Measurements from ENCODE around the gene MADD. TPM values are rescaled to one million over a fixed set of nuclear protein-coding genes. Genes with fewer than 3 reads are reported as not detected.

The MADD gene
- total RNA-seq, 1 experiment from 2014 or later: 41.0 TPM

GRCh38 chr11:47378010-47378835, 108.3 kb downstream of the MADD start, which contains the start of gene SPI1:
Gene SPI1 (minus strand): TSS chr11:47378547. CDS start chr11:47378353, 194 bp downstream.
- no peak within 1 kb of the TSS for H4K8ac ChIP-seq (replicated peaks; ENCODE audit: insufficient read length, low read depth, low read length)
- H3K27ac ChIP-seq (ENCODE audit: insufficient read length, low read depth, low read length): no peak within 1 kb of the TSS
- no peak within 1 kb of the TSS for H3K9ac ChIP-seq (ENCODE audit: extremely low read depth, insufficient read length, low read length)
- Mint-ChIP-seq H3K4me1 (peaks cover 3 to 4% of the 10 kb centered on the region in 2 experiments; a peak in 3 of 4 replicates), H3K9me3 (no peaks in the 10 kb centered on the region), H3K4me3 (no peak within 1 kb of the TSS; a peak in 1 of 5 replicates), H3K27ac (peak within 1 kb of the TSS in 2 of 3 experiments; percentile 28 to 88; a peak in 3 of 7 replicates), H3K27me3 (ENCODE audit: low read depth) (peaks cover 2% of the 10 kb centered on the region), H3K36me3 (ENCODE audit: insufficient read depth in 1 of 3, low read depth in 3 of 3) (no peaks in the 10 kb centered on the region)
- no peaks in the 10 kb centered on the region for H3K79me2 ChIP-seq (ENCODE audit: insufficient read depth, low read length)
- WGBS (ENCODE audit: extremely low coverage, insufficient read length, low lambda C conversion rate): no CpG with 5 or more reads among the region's 31 CpGs
- H4K20me1 ChIP-seq (ENCODE audit: control insufficient read depth, insufficient read depth, insufficient read length): no peaks in the 10 kb centered on the region
- no peaks in the 10 kb centered on the region for H3K27me3 ChIP-seq (ENCODE audit: insufficient read depth, low read length)
- H2BK5ac ChIP-seq (ENCODE audit: insufficient read length, low read length): no peak within 1 kb of the TSS
- DNase-seq: no peak
- no peaks in the 10 kb centered on the region for H3K4me1 ChIP-seq (ENCODE audit: insufficient read depth, low read length)
- no peaks in the 10 kb centered on the region for H3K23me2 ChIP-seq (ENCODE audit: insufficient read length, low read depth, low read length, poor library complexity, severe bottlenecking)
- no peak within 1 kb of the TSS for H3K4ac ChIP-seq (ENCODE audit: low read depth, low read length)
- no peak within 1 kb of the TSS for H3K4me2 ChIP-seq (ENCODE audit: insufficient read depth, insufficient read length, low read length)
- H3K18ac ChIP-seq (ENCODE audit: insufficient read length, low read depth, low read length): peak within 1 kb of the TSS; percentile 22
- H3K9me3 ChIP-seq (ENCODE audit: control insufficient read depth, low read depth, low read length): no peaks in the 10 kb centered on the region
- no peak within 1 kb of the TSS; the same call in 1 of the 2 replicates for H3K14ac ChIP-seq (ENCODE audit: insufficient read depth, low read length)
- H3K23ac ChIP-seq (ENCODE audit: insufficient read length, low read depth, low read length): no peak within 1 kb of the TSS
- H2AFZ ChIP-seq (ENCODE audit: low read length): no peak within 1 kb of the TSS
- TF ChIP-seq CTCF (conservative IDR thresholded peaks at IDR 0.05): no peak
- no peak within 1 kb of the TSS for H4K5ac ChIP-seq (ENCODE audit: insufficient read length, low read depth, low read length)
- H2AK5ac ChIP-seq (ENCODE audit: insufficient read length, low read length): no peak within 1 kb of the TSS
- no peak within 1 kb of the TSS for H2BK15ac ChIP-seq (ENCODE audit: low read depth, low read length)
- no peak within 1 kb of the TSS for H2BK20ac ChIP-seq (ENCODE audit: low read depth, low read length, poor library complexity, severe bottlenecking)
- no peak within 1 kb of the TSS for H2BK120ac ChIP-seq (ENCODE audit: low read depth, low read length, poor library complexity, severe bottlenecking)
- H2BK12ac ChIP-seq (ENCODE audit: insufficient read length, low read depth, low read length): no peak within 1 kb of the TSS
- no peak within 1 kb of the TSS for H3K56ac ChIP-seq (ENCODE audit: insufficient read length, low read depth, low read length)
- H3T11ph ChIP-seq (ENCODE audit: low read length): no peak within 1 kb of the TSS
- no peaks in the 10 kb centered on the region for H3K79me1 ChIP-seq (ENCODE audit: insufficient read depth, low read depth, low read length, poor library complexity, severe bottlenecking)
- H4K91ac ChIP-seq (ENCODE audit: insufficient read length, low read depth, low read length): no peak within 1 kb of the TSS
